ENCODE results near the gene TRIM34. TPM values are rescaled to one million over a fixed set of nuclear protein-coding genes. Genes with fewer than 3 reads are reported as not detected.

The TRIM34 gene
- total and polyA plus RNA-seq, 9 donors, result 4.7 to 16.6 (median 6.2) TPM

GRCh38 chr11:5611627-5612026 lies 13.2 kb upstream of the TRIM34 start:
- intact Hi-C loops (cut with DNase I), result no loop called here
- 94 to 95% (median 95%) methylated on average over 11 of the region's 11 CpGs for WGBS, 3 donors
- Histone ChIP-seq H3K4me1 (ENCODE audit: insufficient read depth) (no peaks in the 10 kb centered on the region), H3K27me3 (no peaks in the 10 kb centered on the region), H3K27ac (no peak overlapping the region), H3K9me3 (no peaks in the 10 kb centered on the region), H3K36me3 (no peaks in the 10 kb centered on the region), H3K4me3 (no peak overlapping the region)
- TF ChIP-seq POLR2A (IDR thresholded peaks at IDR 0.05) (no peak), CTCF (IDR thresholded peaks at IDR 0.05) (no peak), EP300 (IDR thresholded peaks at IDR 0.05) (no peak)
- DNase-seq, result no peak

- Histone ChIP-seq H3K27me3 (no peaks in the 10 kb centered on the region), H3K36me3 (no peaks in the 10 kb centered on the region), H3K4me3 (no peak overlapping the region), H3K9me3 (no peaks in the 10 kb centered on the region), H3K27ac (no peak overlapping the region), H3K4me1 (ENCODE audit: insufficient read depth) (no peaks in the 10 kb centered on the region)
- 79 to 85% (median 82%) methylated on average over 3 of the region's 3 CpGs for WGBS, 3 donors
- intact Hi-C loops (cut with DNase I), result no loop called here
- no peak for DNase-seq
- no peak for TF ChIP-seq POLR2A (IDR thresholded peaks at IDR 0.05)
Observed at GRCh38 chr11:5618807-5619206, 6.0 kb upstream of the TRIM34 start.

- no peak overlapping the region for H3K4me3 ChIP-seq
- no peak overlapping the region for H3K27ac ChIP-seq
- WGBS, 3 donors, result 43 to 58% (median 56%) methylated on average over 3 of the region's 3 CpGs
- DNase-seq, result no peak
- H3K27me3 ChIP-seq, result no peaks in the 10 kb centered on the region
- intact Hi-C loops (cut with DNase I), result no loop called here
- TF ChIP-seq CTCF (IDR thresholded peaks at IDR 0.05), result no peak
- no peak for TF ChIP-seq EP300 (IDR thresholded peaks at IDR 0.05)
- TF ChIP-seq POLR2A (IDR thresholded peaks at IDR 0.05), result no peak
- no peaks in the 10 kb centered on the region for H3K9me3 ChIP-seq
- peaks cover 8% of the 10 kb centered on the region for H3K4me1 ChIP-seq (ENCODE audit: insufficient read depth)
- no peaks in the 10 kb centered on the region for H3K36me3 ChIP-seq
Observed at GRCh38 chr11:5620651-5621521, 3.9 kb upstream of the TRIM34 start.

GRCh38 chr11:5621580-5621979 lies 3.2 kb upstream of the TRIM34 start:
- no peak for TF ChIP-seq EP300 (IDR thresholded peaks at IDR 0.05)
- no peak for TF ChIP-seq POLR2A (IDR thresholded peaks at IDR 0.05)
- TF ChIP-seq CTCF (IDR thresholded peaks at IDR 0.05), result no peak
- no peaks in the 10 kb centered on the region for H3K9me3 ChIP-seq
- no peaks in the 10 kb centered on the region for H3K27me3 ChIP-seq
- intact Hi-C loops (cut with DNase I), result no loop called here
- DNase-seq, result no peak
- no peak overlapping the region for H3K27ac ChIP-seq
- H3K4me3 ChIP-seq, result no peak overlapping the region
- H3K36me3 ChIP-seq, result no peaks in the 10 kb centered on the region
- peaks cover 10% of the 10 kb centered on the region for H3K4me1 ChIP-seq (ENCODE audit: insufficient read depth)

- Histone ChIP-seq H3K4me1 (ENCODE audit: insufficient read depth) (peaks cover 10% of the 10 kb centered on the region), H3K9me3 (no peaks in the 10 kb centered on the region), H3K27ac (no peak overlapping the region), H3K27me3 (no peaks in the 10 kb centered on the region), H3K4me3 (no peak overlapping the region), H3K36me3 (no peaks in the 10 kb centered on the region)
- WGBS, 3 donors, result 96 to 98% (median 96%) methylated on average over 3 of the region's 3 CpGs
- no peak for TF ChIP-seq EP300 (IDR thresholded peaks at IDR 0.05)
- no peak for TF ChIP-seq CTCF (IDR thresholded peaks at IDR 0.05)
- no peak for TF ChIP-seq POLR2A (IDR thresholded peaks at IDR 0.05)
- intact Hi-C loops (cut with DNase I), result no loop called here
- DNase-seq, result no peak
Observed at GRCh38 chr11:5622802-5623201, 2.0 kb upstream of the TRIM34 start.
